Sigmoid colon (tissue), 7 donors: ENCODE measurements around the gene YPEL5. TPM values are rescaled to one million over a fixed set of nuclear protein-coding genes. Genes with fewer than 3 reads are reported as not detected.
A peak's percentile ranks its signal among the peaks of the same experiment; 100 is the strongest.
"Not testable (repeated sequence)": the region's sequence is repeated elsewhere in the genome, so short reads cannot be mapped to it uniquely, and the experiment has no call there.

Source experiments
- DNase-seq: peaks from one replicate; pipeline ENCODE4 v3.0.0-alpha.2; 2019
- H3K27ac ChIP-seq, 4 donors: fragments of 200-600 bp; sonication (generic); one replicate each; pipeline ENCODE4 v1.5.1; 2016 to 2019; ENCODE audit warnings: mild to moderate bottlenecking in 1 of 4
- H3K27me3 ChIP-seq, 3 donors: fragments of 200-600 bp; sonication (generic); one replicate each; pipeline ENCODE4 v1.5.1; 2019; ENCODE audit warnings: mild to moderate bottlenecking in 1 of 3
- H3K36me3 ChIP-seq, 4 donors: fragments of 200-600 bp; sonication (generic); one replicate each; pipeline ENCODE4 v1.5.1; 2016 to 2019
- H3K4me1 ChIP-seq, 4 donors: fragments of 200-600 bp; sonication (generic); one replicate each; pipeline ENCODE4 v1.5.1; 2017 to 2019
- H3K4me3 ChIP-seq, 4 donors: fragments of 200-600 bp; sonication (generic); one replicate each; pipeline ENCODE4 v1.5.1; 2017 to 2019; ENCODE audit warnings: mild to moderate bottlenecking in 2 of 4, moderate library complexity in 1 of 4
- H3K9me3 ChIP-seq, 4 donors: fragments of 200-600 bp in 3 of 4; sonication (generic) in 3 of 4; one replicate each; pipeline versions ENCODE4 v1.5.1 to v1.6.1; 2013 to 2019
- CTCF ChIP-seq, 4 experiments: fragments of 450-650 bp in 3 of 4; fragments of 200-600 bp in 1 of 4; IDR thresholded peaks; one replicate each; pipeline ENCODE4 v1.5.1; 2016 to 2019; ENCODE audit warnings: antibody characterized with exemption in 4 of 4, mild to moderate bottlenecking in 3 of 4, moderate library complexity in 2 of 4
- EP300 ChIP-seq, 4 donors: sonication (generic); formaldehyde crosslinking; IDR thresholded peaks; one replicate each; pipeline ENCODE4 v1.6.1; 2017; ENCODE audit warnings: antibody characterized with exemption in 4 of 4
- POLR2A ChIP-seq, 2 donors: fragments of 450-650 bp; IDR thresholded peaks; one replicate each; pipeline ENCODE4 v1.6.1; 2016; ENCODE audit warnings: antibody characterized with exemption in 2 of 2, mild to moderate bottlenecking in 2 of 2, moderate library complexity in 2 of 2
- POLR2AphosphoS5 ChIP-seq, 4 donors: sonication (generic); formaldehyde crosslinking; IDR thresholded peaks; one replicate each; pipeline ENCODE4 v1.6.1; 2017; ENCODE audit warnings: antibody characterized with exemption in 4 of 4
- WGBS, 2 donors: extraction: QIAGEN DNeasy Blood & Tissue Kit; methylation state at CpG; one replicate each; pipeline ENCODE4 v1.1.7; 2013; 5-methylcytosine and 5-hydroxymethylcytosine counted together
- intact Hi-C: fragments of 100-400 bp; cut with DNase I; formaldehyde crosslinking; loops from one replicate; pipeline ENCODE4 v1.15.1; 2023
- polyA plus RNA-seq, 3 donors: library from polyadenylated mRNA; stranded (reverse); fragments of 200-250 nt; gene quantifications; one replicate each; pipeline ENCODE4 v1.2.3, GENCODE V29; 2013
- total RNA-seq, 4 donors: library from RNA; depleted of rRNA; stranded (reverse); fragments of >200 nt; gene quantifications; one replicate each; pipeline ENCODE4 v1.1.0, GENCODE V29; 2016
- donor health status: healthy with polysubstance abuse.
- donor health status: Bipolar disorder and iron deficiency.
- donor health status: healthy.

Gene YPEL5
- total and polyA plus RNA-seq, 7 donors = 36.9 to 155 (median 132) TPM

DNA sequence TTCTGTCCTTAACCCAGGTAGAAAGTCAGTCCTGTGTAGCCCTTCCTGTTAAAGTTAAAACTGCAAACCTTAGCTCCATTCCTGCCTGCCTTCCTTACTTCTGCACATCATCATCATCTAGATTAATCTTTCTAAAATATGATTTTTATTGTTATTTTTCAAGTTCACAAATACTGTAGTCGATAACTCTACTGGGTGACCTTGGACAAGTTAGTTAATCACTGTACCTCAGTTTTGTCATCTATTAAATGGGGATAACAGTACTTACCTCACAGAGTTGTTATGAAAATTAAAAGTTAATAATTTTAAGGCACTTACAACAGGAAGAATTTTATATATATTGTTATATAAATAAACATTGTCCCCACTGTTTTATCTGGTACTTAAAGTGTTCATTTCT lies 2.5 kb upstream of the YPEL5 start:
- 88 to 90% methylated on average over 1 of the region's 1 CpG for WGBS, 2 donors
- Histone ChIP-seq H3K9me3 (no peaks in the 10 kb centered on the region), H3K4me1 (peaks cover 0 to 20% (median 16%) of the 10 kb centered on the region in 4 donors), H3K4me3 (no peak overlapping the region), H3K36me3 (peaks cover 0 to 7% (median 1%) of the 10 kb centered on the region in 4 donors), H3K27me3 (no peaks in the 10 kb centered on the region), H3K27ac (no peak overlapping the region)
- intact Hi-C loops = no loop called here
- no peak for DNase-seq
- TF ChIP-seq CTCF (IDR thresholded peaks at IDR 0.05) (no peak), POLR2AphosphoS5 (IDR thresholded peaks at IDR 0.05) (no peak), EP300 (IDR thresholded peaks at IDR 0.05) (no peak), POLR2A (IDR thresholded peaks at IDR 0.05) (no peak)

GRCh38 chr2:30144951-30145350 lies 1.9 kb upstream of the YPEL5 start:
- H3K27me3 ChIP-seq, intact Hi-C loops, H3K4me3 ChIP-seq, DNase-seq, H3K27ac ChIP-seq, H3K9me3 ChIP-seq: not testable (repeated sequence)
- Histone ChIP-seq H3K4me1 (peaks cover 0 to 27% (median 23%) of the 10 kb centered on the region in 4 donors), H3K36me3 (peaks cover 0 to 13% (median 1%) of the 10 kb centered on the region in 4 donors)
- 78 to 88% methylated on average over 3 of the region's 3 CpGs for WGBS, 2 donors

DNA sequence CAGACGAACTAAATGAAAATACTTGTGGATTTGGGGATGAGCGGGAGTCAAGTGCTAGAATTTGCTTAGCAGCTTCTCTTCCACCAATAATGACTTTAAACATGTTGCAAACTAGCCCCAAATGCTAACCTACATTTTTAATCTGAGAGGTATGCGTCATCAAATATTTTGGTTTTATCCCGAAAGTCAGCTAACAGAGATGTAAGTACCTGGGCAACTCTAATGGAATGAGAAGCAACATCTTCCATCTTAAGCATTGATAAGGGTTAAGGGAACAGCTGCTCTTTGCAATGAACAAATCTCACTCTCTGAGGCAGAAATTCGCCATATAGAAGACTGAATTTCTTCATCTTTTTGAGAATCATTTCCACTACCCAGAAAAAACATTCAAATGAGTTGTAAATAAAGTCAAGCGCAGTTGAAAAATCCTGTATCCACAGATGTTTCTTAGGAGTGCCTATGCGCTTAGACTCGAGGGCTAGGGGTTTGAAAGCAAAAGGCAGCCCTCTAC lies 926 bp upstream of the YPEL5 start:
- Histone ChIP-seq H3K9me3 (no peaks in the 10 kb centered on the region), H3K4me1 (peaks cover 0 to 36% (median 33%) of the 10 kb centered on the region in 4 donors), H3K4me3 (peak overlapping the region; percentile 43 to 100 (median 77)), H3K27me3 (no peaks in the 10 kb centered on the region), H3K27ac (peak overlapping the region; percentile 79 to 87 (median 86)), H3K36me3 (peaks cover 0 to 16% (median 1%) of the 10 kb centered on the region in 4 donors)
- DNase-seq = no peak
- 29 to 49% methylated on average over 8 of the region's 8 CpGs for WGBS, 2 donors
- intact Hi-C loops = loop anchor here (2.0 kb wide), 1 partner anchor 85 kb away; the partner anchor contains the start of gene LBH
- TF ChIP-seq EP300 (IDR thresholded peaks at IDR 0.05) = no peak
- no peak for TF ChIP-seq CTCF (IDR thresholded peaks at IDR 0.05)
- TF ChIP-seq POLR2AphosphoS5 (IDR thresholded peaks at IDR 0.05) = no peak
- TF ChIP-seq POLR2A (IDR thresholded peaks at IDR 0.05) = no peak

GRCh38 chr2:30147196-30147714 lies 448 bp downstream of the YPEL5 start:
- H3K27me3 ChIP-seq = no peaks in the 10 kb centered on the region
- H3K4me1 ChIP-seq = peaks cover 0 to 50% (median 45%) of the 10 kb centered on the region in 4 donors
- 0% methylated on average over 79 of the region's 79 CpGs for WGBS, 2 donors
- no peak for TF ChIP-seq POLR2A (IDR thresholded peaks at IDR 0.05)
- no peak for TF ChIP-seq CTCF (IDR thresholded peaks at IDR 0.05)
- TF ChIP-seq POLR2AphosphoS5 (IDR thresholded peaks at IDR 0.05) = no peak
- TF ChIP-seq EP300 (IDR thresholded peaks at IDR 0.05) = no peak
- H3K27ac ChIP-seq = peak overlapping the region; percentile 93 to 100 (median 100)
- peak overlapping the region; percentile 99 to 100 (median 100) for H3K4me3 ChIP-seq
- peaks cover 0 to 23% (median 1%) of the 10 kb centered on the region in 4 donors for H3K36me3 ChIP-seq
- no peaks in the 10 kb centered on the region for H3K9me3 ChIP-seq
- intact Hi-C loops = loop anchor here (2.0 kb wide), 1 partner anchor 84 kb away; the partner anchor contains the start of gene LBH
- no peak for DNase-seq

DNA sequence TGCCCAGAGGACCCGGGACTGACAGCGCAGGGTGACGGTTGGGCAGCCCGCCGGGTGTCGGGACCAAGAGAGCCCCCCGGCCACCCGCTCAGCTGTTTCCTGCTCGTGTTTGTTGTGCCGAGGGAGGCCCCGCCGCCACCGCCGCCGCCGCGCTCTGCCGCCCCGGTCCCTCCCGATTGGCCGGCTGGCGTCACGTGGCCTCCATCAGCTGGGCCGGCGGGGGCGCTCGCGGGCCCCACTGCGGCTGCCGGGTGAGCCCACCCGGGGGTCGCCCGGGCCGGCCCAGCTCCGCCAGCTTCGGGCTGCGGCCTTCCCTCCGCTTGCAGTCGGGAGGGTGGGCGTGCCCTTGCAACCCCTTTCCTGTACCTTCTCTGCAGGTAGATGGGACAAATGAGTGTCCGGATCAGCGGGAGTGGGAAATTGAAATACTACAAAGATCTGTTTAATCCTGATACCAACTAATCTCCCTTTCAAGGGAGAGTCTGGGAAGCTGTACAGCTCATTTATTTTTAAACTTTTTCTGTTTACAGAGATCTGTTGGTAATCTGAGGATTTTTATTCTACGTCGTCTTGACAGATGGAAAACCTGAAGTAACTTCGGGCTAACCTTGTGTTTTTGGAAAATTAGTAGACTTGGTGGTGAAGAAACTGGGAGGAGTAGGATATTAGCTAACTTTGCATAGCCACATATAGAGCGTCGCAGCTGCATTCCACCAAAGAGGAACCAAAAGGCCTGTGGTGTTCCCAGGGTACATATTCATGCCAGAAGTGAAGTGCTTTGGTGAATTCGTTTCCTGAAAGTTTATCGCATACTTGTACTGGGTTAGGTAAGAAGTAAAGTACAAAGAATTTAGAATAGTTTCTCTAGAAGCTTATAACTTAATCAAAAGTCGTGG lies 1.2 kb downstream of the YPEL5 start:
- peak overlapping the region; percentile 99 to 100 (median 100) for H3K4me3 ChIP-seq
- no peaks in the 10 kb centered on the region for H3K27me3 ChIP-seq
- TF ChIP-seq POLR2AphosphoS5 (IDR thresholded peaks at IDR 0.05) (peak; percentile 91 to 95 (median 92)), POLR2A (IDR thresholded peaks at IDR 0.05) (peak in 1 of 2 donors; percentile 37), CTCF (IDR thresholded peaks at IDR 0.05) (peak in 1 of 4 experiments; percentile 53), EP300 (IDR thresholded peaks at IDR 0.05) (no peak)
- peak overlapping the region; percentile 93 to 100 (median 100) for H3K27ac ChIP-seq
- peaks cover 0 to 55% (median 45%) of the 10 kb centered on the region in 4 donors for H3K4me1 ChIP-seq
- H3K9me3 ChIP-seq = no peaks in the 10 kb centered on the region
- peaks cover 0 to 27% (median 1%) of the 10 kb centered on the region in 4 donors for H3K36me3 ChIP-seq
- WGBS, 2 donors = 5 to 7% methylated on average over 50 of the region's 50 CpGs
- DNase-seq = peak; percentile 91
- intact Hi-C loops = loop anchor here (2.0 kb wide), 1 partner anchor 83 kb away; the partner anchor contains the start of gene LBH
